HG02943 (cell line): Measurements from ENCODE around the gene MEP1B.

Experiments
- ATAC-seq: cut with Tn5 transposase; IDR thresholded peaks from one replicate; pipeline ENCODE4 v1.9.1; 2021; ENCODE audit warnings: mild to moderate bottlenecking, low read depth, moderate library complexity; ENCODE audit not compliant: unreplicated experiment

The MEP1B gene

DNA sequence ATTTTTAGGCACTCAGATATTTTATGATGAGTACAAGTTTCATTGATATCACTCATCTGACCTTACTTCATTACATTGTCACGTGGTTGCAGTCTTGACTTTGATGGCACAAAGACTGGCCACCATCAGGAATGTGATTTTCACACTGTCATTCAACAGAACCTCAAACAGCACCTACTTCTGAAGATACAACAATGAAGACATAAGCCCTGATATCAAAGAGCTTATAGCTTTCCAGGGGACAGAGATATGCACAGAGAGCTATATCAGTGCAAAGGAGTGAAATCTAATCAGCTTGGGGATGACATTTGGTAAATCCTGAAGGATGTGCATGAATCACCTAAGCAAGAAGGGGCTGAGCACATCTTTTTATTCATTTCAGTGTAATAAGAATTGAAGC, 72.3 kb downstream of the MEP1B start:
- no peak for ATAC-seq

DNA sequence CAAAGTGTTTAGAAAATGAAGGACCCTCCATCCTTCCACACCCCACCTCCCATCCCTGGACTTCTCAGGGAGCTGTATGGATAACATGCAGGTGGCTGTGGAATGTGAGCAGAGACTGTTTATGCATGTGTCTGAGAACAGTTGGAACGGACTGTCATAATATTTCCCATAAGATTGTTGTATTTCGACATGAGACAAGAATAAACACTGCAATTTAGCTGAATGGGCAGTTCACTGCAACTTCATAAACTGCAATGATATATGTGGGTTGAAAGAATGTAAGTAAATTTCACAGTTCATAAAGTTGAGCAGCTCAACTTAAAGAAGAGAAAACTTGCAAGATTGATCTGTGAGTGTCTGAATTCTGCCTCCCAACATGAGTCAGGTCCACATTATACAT, 74.6 kb downstream of the MEP1B start:
- ATAC-seq, result no peak

DNA sequence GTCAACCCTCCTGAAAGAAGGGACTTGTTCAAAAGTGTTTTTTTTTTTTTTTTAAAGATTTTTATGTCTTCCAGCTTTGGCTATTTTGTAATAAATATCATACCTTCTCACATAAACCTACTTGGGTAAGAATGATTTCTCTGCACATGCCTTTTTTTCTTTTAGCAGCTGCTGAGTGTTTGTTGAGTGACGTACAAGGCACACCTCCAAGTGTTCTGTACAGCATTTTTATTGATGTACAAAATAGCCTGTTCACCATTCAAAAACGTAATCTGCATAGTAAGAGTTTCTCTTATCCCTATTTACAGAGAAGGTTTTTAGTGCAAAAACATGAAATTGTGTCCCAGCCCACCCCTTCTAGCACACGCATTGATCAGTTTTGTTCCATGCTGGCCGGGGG, 77.6 kb downstream of the MEP1B start:
- ATAC-seq, result no peak
